DOHH2 (cell line): ENCODE results near the gene SBNO2.

Source experiments
- CTCF ChIP-seq: fragments of 200-600 bp; sonication (generic); IDR thresholded peaks from one replicate; pipeline ENCODE4 v1.5.1; 2014; ENCODE audit warnings: antibody characterized with exemption, mild to moderate bottlenecking, low read depth, low read length; ENCODE audit not compliant: poor library complexity, severe bottlenecking
- EZH2phosphoT487 ChIP-seq: fragments of 200-600 bp; sonication (generic); IDR thresholded peaks from 2 replicates; pipeline ENCODE4 v1.6.1; 2017; ENCODE audit warnings: borderline replicate concordance, mild to moderate bottlenecking, antibody characterized with exemption, low read length, moderate library complexity, mixed read lengths

- TF ChIP-seq CTCF, result no peak
- no peak for TF ChIP-seq EZH2phosphoT487
Measured at GRCh38 chr19:1158885-1159448, 15.1 kb downstream of the SBNO2 start.
